Activated CD8-positive, alpha-beta T cell treated with anti-CD3 and anti-CD28 coated beads, Interleukin-2, amount 10 ng/mL, durations not matched to agents 7 days and 5 days (primary cell): ENCODE measurements around the gene DPYD. TPM values are rescaled to one million over a fixed set of nuclear protein-coding genes. Genes with fewer than 3 reads are reported as not detected.

Experiments used
- ATAC-seq: fragments of 150-1000 bp; cut with Tn5 transposase; one replicate; pipeline ENCODE4 v1.10.0; 2021; ENCODE audit warnings: moderate library complexity
- CTCF ChIA-PET: fragments of 350-600 bp; sonication (Branson Sonifier 250); formaldehyde crosslinking; loops from one replicate; lab custom pipeline; 2021; ENCODE audit warnings: antibody characterized with exemption; lab: Charles Lee
- POLR2A ChIA-PET: fragments of 350-600 bp; sonication (Branson Sonifier 250); formaldehyde crosslinking; loops from one replicate; lab custom pipeline; 2021; ENCODE audit warnings: antibody characterized with exemption; lab: Charles Lee
- DNase-seq: peaks from one replicate; pipeline ENCODE4 v3.0.0-alpha.2; 2020
- H3K27ac Mint-ChIP-seq: one replicate; pipeline ENCODE4 v1.8.0; 2021; ENCODE audit warnings: mild to moderate bottlenecking, mixed read lengths
- H3K27me3 Mint-ChIP-seq: one replicate; pipeline ENCODE4 v1.8.0; 2021; ENCODE audit warnings: low read depth, mixed read lengths
- H3K36me3 Mint-ChIP-seq: one replicate; pipeline ENCODE4 v1.8.0; 2021; ENCODE audit warnings: low read depth, mixed read lengths
- H3K4me1 Mint-ChIP-seq: one replicate; pipeline ENCODE4 v1.8.0; 2021; ENCODE audit warnings: low read depth, mixed read lengths
- H3K4me3 Mint-ChIP-seq: one replicate; pipeline ENCODE4 v1.8.0; 2021; ENCODE audit warnings: mild to moderate bottlenecking, mixed read lengths
- H3K9me3 Mint-ChIP-seq: one replicate; pipeline ENCODE4 v1.8.0; 2022; ENCODE audit warnings: mixed read lengths; ENCODE audit not compliant: insufficient read depth
- total RNA-seq, 2 experiments: library from RNA; stranded (reverse); gene quantifications; one replicate each; pipeline ENCODE4 v1.2.3, GENCODE V29; 2021

DPYD gene
- total RNA-seq, 2 experiments from 2014 or later: 41.1 to 43.3 TPM

GRCh38 chr1:97728436-97728835, 192.4 kb downstream of the DPYD start:
- ChIA-PET CTCF (no interaction called here), POLR2A (no interaction called here)
- H3K36me3 Mint-ChIP-seq: peaks cover 3% of the 10 kb centered on the region
- ATAC-seq (no peak), DNase-seq (no peak)
- H3K4me1 Mint-ChIP-seq: no peaks in the 10 kb centered on the region
- no peaks in the 10 kb centered on the region for H3K9me3 Mint-ChIP-seq
- no peak overlapping the region for H3K27ac Mint-ChIP-seq
- H3K4me3 Mint-ChIP-seq: no peak overlapping the region
- H3K27me3 Mint-ChIP-seq: no peaks in the 10 kb centered on the region

GRCh38 chr1:97727029-97727428, 193.8 kb downstream of the DPYD start:
- ATAC-seq (no peak), DNase-seq (no peak)
- no peaks in the 10 kb centered on the region for H3K9me3 Mint-ChIP-seq
- H3K36me3 Mint-ChIP-seq: peaks cover 5% of the 10 kb centered on the region
- no peaks in the 10 kb centered on the region for H3K27me3 Mint-ChIP-seq
- H3K27ac Mint-ChIP-seq: no peak overlapping the region
- CTCF ChIA-PET: no interaction called here
- H3K4me1 Mint-ChIP-seq: no peaks in the 10 kb centered on the region
- POLR2A ChIA-PET: no interaction called here
- no peak overlapping the region for H3K4me3 Mint-ChIP-seq

- POLR2A ChIA-PET: no interaction called here
Measured at GRCh38 chr1:97726386-97726785, 194.4 kb downstream of the DPYD start.

GRCh38 chr1:97721221-97721620, 199.6 kb downstream of the DPYD start:
- no peaks in the 10 kb centered on the region for H3K27me3 Mint-ChIP-seq
- POLR2A ChIA-PET: no interaction called here
- DNase-seq: no peak
- H3K4me3 Mint-ChIP-seq: no peak overlapping the region
- H3K4me1 Mint-ChIP-seq: no peaks in the 10 kb centered on the region
- H3K36me3 Mint-ChIP-seq: peaks cover 24% of the 10 kb centered on the region
- H3K27ac Mint-ChIP-seq: no peak overlapping the region
- H3K9me3 Mint-ChIP-seq: no peaks in the 10 kb centered on the region
- CTCF ChIA-PET: no interaction called here
- no peak for ATAC-seq

More at GRCh38 chr1:97726386-97726785, 194.4 kb downstream of the DPYD start:
- H3K27me3 Mint-ChIP-seq: no peaks in the 10 kb centered on the region
- H3K36me3 Mint-ChIP-seq: peaks cover 5% of the 10 kb centered on the region
- ATAC-seq (no peak), DNase-seq (no peak)
- H3K27ac Mint-ChIP-seq: no peak overlapping the region
- CTCF ChIA-PET: interaction anchor here (0.6 kb wide), 1 partner anchor 619 kb away, joined by 3 read pairs; no protein-coding TSS in a partner anchor
- H3K4me3 Mint-ChIP-seq: no peak overlapping the region
- no peaks in the 10 kb centered on the region for H3K9me3 Mint-ChIP-seq
- H3K4me1 Mint-ChIP-seq: no peaks in the 10 kb centered on the region

GRCh38 chr1:97712980-97713379, 207.9 kb downstream of the DPYD start:
- POLR2A ChIA-PET: no interaction called here
- CTCF ChIA-PET: no interaction called here
- Mint-ChIP-seq H3K4me1 (no peaks in the 10 kb centered on the region), H3K27ac (no peak overlapping the region), H3K4me3 (no peak overlapping the region), H3K36me3 (peaks cover 7% of the 10 kb centered on the region), H3K9me3 (no peaks in the 10 kb centered on the region), H3K27me3 (no peaks in the 10 kb centered on the region)
- DNase-seq (no peak), ATAC-seq (no peak)

GRCh38 chr1:97711858-97712257, 209.0 kb downstream of the DPYD start:
- no peak for ATAC-seq
- Mint-ChIP-seq H3K9me3 (no peaks in the 10 kb centered on the region), H3K36me3 (no peaks in the 10 kb centered on the region), H3K27ac (no peak overlapping the region), H3K4me1 (no peaks in the 10 kb centered on the region), H3K4me3 (no peak overlapping the region), H3K27me3 (no peaks in the 10 kb centered on the region)
- DNase-seq: no peak
- POLR2A ChIA-PET: no interaction called here
- CTCF ChIA-PET: no interaction called here

- ATAC-seq (no peak), DNase-seq (no peak)
- Mint-ChIP-seq H3K36me3 (peaks cover 7% of the 10 kb centered on the region), H3K4me1 (no peaks in the 10 kb centered on the region), H3K4me3 (no peak overlapping the region), H3K27me3 (no peaks in the 10 kb centered on the region), H3K9me3 (no peaks in the 10 kb centered on the region), H3K27ac (no peak overlapping the region)
- ChIA-PET POLR2A (interaction anchor here (0.8 kb wide), 1 partner anchor 75 kb away, joined by 5 read pairs; no protein-coding TSS in a partner anchor), CTCF (no interaction called here)
Measured at GRCh38 chr1:97693601-97694000, 227.2 kb downstream of the DPYD start.

- DNase-seq (no peak), ATAC-seq (no peak)
- Mint-ChIP-seq H3K9me3 (no peaks in the 10 kb centered on the region), H3K36me3 (peaks cover 21% of the 10 kb centered on the region), H3K27me3 (no peaks in the 10 kb centered on the region), H3K4me1 (no peaks in the 10 kb centered on the region), H3K27ac (no peak overlapping the region), H3K4me3 (no peak overlapping the region)
- ChIA-PET POLR2A (no interaction called here), CTCF (no interaction called here)
Measured at GRCh38 chr1:97691325-97691724, 229.5 kb downstream of the DPYD start.

GRCh38 chr1:97685360-97685759, 235.5 kb downstream of the DPYD start:
- Mint-ChIP-seq H3K27ac (no peak overlapping the region), H3K9me3 (no peaks in the 10 kb centered on the region), H3K4me1 (no peaks in the 10 kb centered on the region), H3K36me3 (peaks cover 22% of the 10 kb centered on the region), H3K27me3 (no peaks in the 10 kb centered on the region), H3K4me3 (no peak overlapping the region)
- no peak for DNase-seq
- ATAC-seq: no peak
- POLR2A ChIA-PET: no interaction called here
- CTCF ChIA-PET: no interaction called here

GRCh38 chr1:97680894-97681293, 239.9 kb downstream of the DPYD start:
- no peaks in the 10 kb centered on the region for H3K9me3 Mint-ChIP-seq

GRCh38 chr1:97680470-97680869, 240.4 kb downstream of the DPYD start:
- ChIA-PET CTCF (no interaction called here), POLR2A (no interaction called here)
- ATAC-seq (no peak), DNase-seq (no peak)
- Mint-ChIP-seq H3K4me3 (no peak overlapping the region), H3K27me3 (no peaks in the 10 kb centered on the region), H3K9me3 (no peaks in the 10 kb centered on the region), H3K36me3 (peaks cover 9% of the 10 kb centered on the region), H3K4me1 (no peaks in the 10 kb centered on the region), H3K27ac (no peak overlapping the region)

More at GRCh38 chr1:97680894-97681293, 239.9 kb downstream of the DPYD start:
- Mint-ChIP-seq H3K27me3 (no peaks in the 10 kb centered on the region), H3K36me3 (peaks cover 12% of the 10 kb centered on the region), H3K4me1 (no peaks in the 10 kb centered on the region), H3K4me3 (no peak overlapping the region), H3K27ac (no peak overlapping the region)
- DNase-seq: no peak
- ATAC-seq: no peak
- ChIA-PET POLR2A (no interaction called here), CTCF (no interaction called here)

GRCh38 chr1:97677702-97678101, 243.1 kb downstream of the DPYD start:
- Mint-ChIP-seq H3K9me3 (no peaks in the 10 kb centered on the region), H3K36me3 (peaks cover 7% of the 10 kb centered on the region), H3K4me3 (no peak overlapping the region), H3K27me3 (no peaks in the 10 kb centered on the region), H3K27ac (no peak overlapping the region), H3K4me1 (no peaks in the 10 kb centered on the region)
- ChIA-PET POLR2A (no interaction called here), CTCF (no interaction called here)
- DNase-seq (no peak), ATAC-seq (no peak)

GRCh38 chr1:97674517-97674916, 246.3 kb downstream of the DPYD start:
- Mint-ChIP-seq H3K9me3 (no peaks in the 10 kb centered on the region), H3K36me3 (peaks cover 7% of the 10 kb centered on the region), H3K4me1 (no peaks in the 10 kb centered on the region), H3K27ac (no peak overlapping the region), H3K4me3 (no peak overlapping the region), H3K27me3 (no peaks in the 10 kb centered on the region)
- ChIA-PET POLR2A (no interaction called here), CTCF (no interaction called here)
- DNase-seq (no peak), ATAC-seq (no peak)
